SH-SY5Y (cell line): Measurements from ENCODE around the gene PARD3.

ENCODE experiments used
- GATA2 ChIP-seq: IDR thresholded peaks from 2 replicates; pipeline ENCODE4 v1.6.1; 2011; ENCODE audit warnings: mild to moderate bottlenecking, low read depth, low read length
- GATA3 ChIP-seq: IDR thresholded peaks from 2 replicates; pipeline ENCODE4 v1.6.1; 2011; ENCODE audit warnings: low read depth, mild to moderate bottlenecking, low read length, moderate library complexity

DNA sequence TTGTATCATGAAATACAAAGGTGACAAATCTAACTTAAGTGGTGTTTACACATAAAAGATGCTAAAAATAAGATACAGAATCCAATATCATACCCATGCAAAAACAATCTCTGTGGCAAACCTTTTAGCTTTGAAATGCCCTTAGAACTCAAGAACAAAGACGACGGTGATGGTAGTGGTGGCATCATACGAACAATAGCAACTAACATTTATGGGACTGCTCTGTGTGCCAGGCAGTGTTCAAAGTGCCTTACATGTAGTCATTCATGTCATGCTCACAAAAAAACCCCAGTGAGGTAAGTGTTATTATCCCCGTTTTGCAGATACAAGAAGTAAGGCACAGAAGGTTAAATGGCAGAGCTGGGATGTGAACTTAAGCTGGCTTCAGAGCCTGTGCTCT, 563.9 kb downstream of the PARD3 start:
- TF ChIP-seq GATA3 (no peak), GATA2 (no peak)
